Esophagus muscularis mucosa (tissue), 3 donors: ENCODE data around the gene SLC30A1.

ENCODE experiments used
- POLR2A ChIP-seq: fragments of 450-650 bp; IDR thresholded peaks from one replicate; pipeline ENCODE4 v1.6.1; 2017; ENCODE audit warnings: antibody characterized with exemption, moderate library complexity, mild to moderate bottlenecking, low read depth
- TF ChIP-seq, protein P1 (sequence below), 3 experiments: fragments of 200-600 bp in 2 of 3; fragments of 450-650 bp in 1 of 3; sonication (generic) in 2 of 3; IDR thresholded peaks; one replicate each; pipeline ENCODE4 v1.5.1; 2017 to 2019; ENCODE audit warnings: antibody characterized with exemption in 3 of 3, mild to moderate bottlenecking in 2 of 3, moderate library complexity in 1 of 3

DNA sequence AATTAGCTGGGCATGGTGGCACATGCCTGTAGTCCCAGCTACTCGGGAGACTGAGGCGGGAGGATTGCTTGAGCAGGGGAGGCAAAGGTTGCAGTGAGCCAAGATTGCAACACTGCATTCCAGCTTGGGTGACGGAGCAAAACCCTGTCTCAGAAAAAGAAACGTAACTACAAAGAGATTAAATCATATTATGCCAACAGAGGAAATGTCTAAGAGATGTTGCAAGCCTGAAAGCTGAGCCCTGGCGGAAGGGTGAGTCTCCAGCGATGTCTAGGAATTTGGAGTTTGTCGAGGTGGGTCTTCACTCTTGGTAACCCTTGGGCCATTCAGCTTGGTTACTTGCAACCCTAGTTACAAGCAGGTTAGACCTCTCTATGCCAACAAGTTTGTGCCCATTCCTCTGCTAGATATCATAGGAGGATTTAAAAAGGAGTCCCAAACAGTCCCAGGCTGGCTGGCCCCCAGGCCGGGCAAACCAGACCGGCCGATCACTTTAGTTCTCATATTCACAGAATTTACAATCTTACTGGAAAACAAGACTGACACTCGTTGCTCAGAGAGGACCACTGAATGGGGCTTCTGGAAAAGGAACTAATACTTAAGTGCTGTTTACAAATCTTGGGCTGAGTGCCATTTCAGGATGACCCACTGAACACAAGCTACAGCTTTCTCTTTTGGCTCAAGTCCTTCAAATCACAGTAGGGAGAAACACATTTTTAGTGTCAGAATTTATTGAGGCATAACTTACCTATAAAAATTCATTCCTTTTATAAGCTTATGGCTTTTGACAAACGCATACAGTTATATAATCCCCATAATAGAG lies 27.1 kb downstream of the SLC30A1 start:
- TF ChIP-seq, protein P1, sequence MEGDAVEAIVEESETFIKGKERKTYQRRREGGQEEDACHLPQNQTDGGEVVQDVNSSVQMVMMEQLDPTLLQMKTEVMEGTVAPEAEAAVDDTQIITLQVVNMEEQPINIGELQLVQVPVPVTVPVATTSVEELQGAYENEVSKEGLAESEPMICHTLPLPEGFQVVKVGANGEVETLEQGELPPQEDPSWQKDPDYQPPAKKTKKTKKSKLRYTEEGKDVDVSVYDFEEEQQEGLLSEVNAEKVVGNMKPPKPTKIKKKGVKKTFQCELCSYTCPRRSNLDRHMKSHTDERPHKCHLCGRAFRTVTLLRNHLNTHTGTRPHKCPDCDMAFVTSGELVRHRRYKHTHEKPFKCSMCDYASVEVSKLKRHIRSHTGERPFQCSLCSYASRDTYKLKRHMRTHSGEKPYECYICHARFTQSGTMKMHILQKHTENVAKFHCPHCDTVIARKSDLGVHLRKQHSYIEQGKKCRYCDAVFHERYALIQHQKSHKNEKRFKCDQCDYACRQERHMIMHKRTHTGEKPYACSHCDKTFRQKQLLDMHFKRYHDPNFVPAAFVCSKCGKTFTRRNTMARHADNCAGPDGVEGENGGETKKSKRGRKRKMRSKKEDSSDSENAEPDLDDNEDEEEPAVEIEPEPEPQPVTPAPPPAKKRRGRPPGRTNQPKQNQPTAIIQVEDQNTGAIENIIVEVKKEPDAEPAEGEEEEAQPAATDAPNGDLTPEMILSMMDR (IDR thresholded peaks at IDR 0.05): no peak
- no peak for TF ChIP-seq POLR2A
